ENCODE measurements around the gene CDH4.

DNA sequence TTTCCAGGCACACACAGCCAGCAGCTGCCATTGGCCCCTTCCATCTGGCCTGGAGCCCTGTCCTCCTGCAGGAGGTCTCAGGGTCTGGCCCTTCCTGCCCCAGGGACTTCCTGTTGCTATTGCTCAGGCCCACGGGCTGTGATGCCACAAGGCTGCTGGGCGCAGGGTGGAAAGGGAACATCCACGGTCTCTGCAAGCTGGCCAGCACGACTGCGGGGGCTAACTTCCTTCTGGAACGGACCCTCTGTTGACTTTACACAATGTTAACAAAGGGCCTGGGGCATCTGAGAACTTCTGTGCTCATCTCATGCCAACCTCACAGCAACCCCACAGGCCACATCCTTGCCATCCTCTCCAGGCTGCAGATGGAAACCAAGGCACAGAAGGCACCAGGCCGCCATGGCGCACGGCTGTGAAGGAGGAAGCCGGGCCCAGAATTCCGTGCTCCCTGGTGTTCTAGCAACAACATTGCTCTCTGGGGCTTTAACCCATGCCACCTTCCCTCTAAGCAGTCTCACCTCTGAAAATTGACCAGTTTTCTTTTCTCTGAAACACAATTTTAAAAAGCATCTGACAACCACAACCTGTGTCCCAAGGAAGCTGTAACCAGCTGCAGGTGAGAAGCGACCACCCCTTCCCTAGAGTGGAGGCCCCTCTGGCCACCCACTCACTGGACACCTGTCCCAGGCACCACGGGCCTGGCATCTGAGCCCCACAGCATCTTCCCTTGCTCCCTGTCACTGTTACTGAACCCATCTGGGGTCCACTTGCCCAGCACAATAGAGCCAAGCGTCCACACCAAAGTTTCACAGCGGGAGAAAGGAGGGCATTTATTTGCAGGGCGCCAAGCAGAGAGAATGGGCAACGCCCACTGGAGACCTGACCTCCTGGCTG lies 261.3 kb downstream of the CDH4 start:
- TF ChIP-seq POLR2A (IDR thresholded peaks at IDR 0.05; ENCODE audit: low read length) (no peak), GATA1 (IDR thresholded peaks at IDR 0.05; ENCODE audit: low read depth, low read length) (no peak)
